Stimulated activated CD4-positive, alpha-beta T cell treated with anti-CD3 and anti-CD28 coated beads, Interleukin-12 subunit alpha, Interleukin-12 subunit beta, amount 100 ng/mL, for 48 hours (primary cell): ENCODE results near the gene RNU1-2.
"Not testable (repeated sequence)": the region's sequence is repeated elsewhere in the genome, so short reads cannot be mapped to it uniquely, and the experiment has no call there.

ENCODE experiments used
- DNase-seq, 3 donors: peaks; one replicate each; pipeline ENCODE4 v3.0.0-alpha.2; 2020; ENCODE audit warnings: low read depth in 2 of 3, low spot score in 1 of 3

The RNU1-2 gene

GRCh38 chr1:16907870-16908758, 12.3 kb downstream of the RNU1-2 start:
- DNase-seq, result no peak

- not testable (repeated sequence) for DNase-seq
Measured at GRCh38 chr1:16911851-16912721, 16.3 kb downstream of the RNU1-2 start.

GRCh38 chr1:16912742-16913141, 17.0 kb downstream of the RNU1-2 start:
- not testable (repeated sequence) for DNase-seq

GRCh38 chr1:16913181-16913832, 17.5 kb downstream of the RNU1-2 start:
- DNase-seq, result no peak

DNA sequence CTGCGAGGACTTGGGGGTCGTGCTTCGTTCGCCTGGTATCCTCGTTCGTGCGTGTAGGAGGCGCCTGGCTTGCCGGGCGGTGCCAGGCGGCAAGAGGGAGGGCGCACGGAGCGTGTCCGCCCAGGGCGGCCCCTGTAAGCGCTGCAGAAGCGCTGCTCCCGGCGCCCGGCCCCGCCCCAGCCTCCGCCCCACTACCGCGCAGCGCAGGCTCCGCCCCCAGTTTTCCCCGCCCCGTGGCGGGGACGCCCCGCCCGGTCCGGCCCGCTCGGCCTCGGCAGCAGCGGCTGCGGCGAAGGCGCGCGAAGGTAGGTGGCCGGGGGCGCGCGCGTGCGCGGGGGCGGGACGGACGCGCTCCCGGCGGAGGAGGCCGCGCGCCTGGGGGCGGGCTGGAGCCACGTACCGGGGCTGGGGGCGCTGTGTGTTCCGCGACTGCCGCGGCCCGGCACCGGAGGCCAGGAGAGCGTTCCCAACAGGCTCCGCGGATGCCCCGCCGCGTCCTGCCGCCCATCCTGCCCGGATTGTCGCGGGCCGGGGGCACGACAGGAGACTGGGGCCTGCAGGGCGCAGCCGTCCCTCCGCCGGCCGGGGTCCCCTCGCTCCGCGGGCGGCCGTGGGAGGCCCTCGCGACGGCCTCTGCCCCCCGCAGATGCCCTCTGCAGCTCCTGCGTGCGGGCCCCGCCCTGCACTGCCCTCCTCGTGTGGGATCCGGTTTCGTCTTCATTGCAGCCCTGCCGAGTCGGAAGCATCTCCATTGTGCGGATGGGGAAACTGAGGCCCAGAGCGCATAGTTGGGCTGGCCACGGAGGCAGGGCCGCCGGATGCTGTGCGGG, 18.3 kb downstream of the RNU1-2 start:
- DNase-seq, result peak; percentile 88 to 98 (median 92)

DNA sequence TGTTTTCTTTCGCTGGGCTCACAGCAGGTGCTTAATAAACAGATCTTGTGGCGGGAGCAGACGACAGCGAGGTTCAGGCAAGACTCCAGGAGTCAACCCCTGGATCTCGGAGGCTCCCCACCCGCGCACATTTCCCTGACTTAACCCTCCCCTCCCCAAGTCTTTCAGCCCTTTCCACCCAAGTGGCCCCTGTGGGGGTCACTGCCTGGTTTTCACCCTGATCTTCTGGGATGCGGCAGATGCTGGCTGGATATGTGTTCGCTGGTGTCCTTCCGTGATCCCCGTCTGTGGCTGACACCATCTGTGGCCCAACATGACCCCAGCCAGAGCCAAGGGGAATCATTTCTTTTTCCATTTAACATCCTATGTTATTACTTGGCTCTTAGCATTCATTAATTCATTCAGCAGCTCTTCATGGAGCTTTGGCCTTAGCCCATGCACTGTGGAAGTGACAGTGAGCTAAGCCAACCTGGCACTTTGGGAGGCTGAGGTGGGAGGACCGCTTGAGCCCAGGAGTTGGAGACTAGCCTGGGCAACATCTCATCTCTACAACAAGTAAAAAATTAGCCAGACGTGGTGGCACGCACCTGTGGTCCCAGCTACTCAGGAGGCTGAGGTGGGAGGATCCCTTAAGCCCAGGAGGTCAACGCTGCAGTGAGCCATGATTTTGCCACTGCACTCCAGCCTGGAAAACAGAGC, 19.3 kb downstream of the RNU1-2 start:
- DNase-seq, result not testable (repeated sequence)

- DNase-seq, result no peak
Measured at GRCh38 chr1:16915627-16915973, 19.8 kb downstream of the RNU1-2 start.

- DNase-seq, result not testable (repeated sequence)
Measured at GRCh38 chr1:16916036-16916880, 20.5 kb downstream of the RNU1-2 start.

DNA sequence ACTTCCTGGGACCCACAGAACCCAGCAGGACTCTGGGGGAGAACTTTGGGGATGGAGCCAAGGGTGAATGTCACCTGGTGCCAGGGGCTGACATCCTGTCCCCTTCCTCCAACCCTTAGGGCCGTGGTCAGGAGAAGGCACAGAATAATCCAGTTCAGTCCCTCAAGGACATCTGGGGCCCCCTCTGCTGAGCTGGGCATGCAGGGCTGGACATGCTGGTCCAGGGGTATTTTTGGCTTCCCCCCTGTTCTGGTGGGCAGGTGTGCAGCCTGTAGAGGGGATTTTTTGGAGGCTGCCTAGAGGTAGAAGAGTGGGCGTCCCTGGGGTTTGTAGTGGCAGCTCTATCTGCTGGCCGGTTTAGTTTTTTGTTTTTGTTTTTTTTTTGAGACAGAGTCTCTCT, 22.6 kb downstream of the RNU1-2 start:
- DNase-seq, result no peak

DNA sequence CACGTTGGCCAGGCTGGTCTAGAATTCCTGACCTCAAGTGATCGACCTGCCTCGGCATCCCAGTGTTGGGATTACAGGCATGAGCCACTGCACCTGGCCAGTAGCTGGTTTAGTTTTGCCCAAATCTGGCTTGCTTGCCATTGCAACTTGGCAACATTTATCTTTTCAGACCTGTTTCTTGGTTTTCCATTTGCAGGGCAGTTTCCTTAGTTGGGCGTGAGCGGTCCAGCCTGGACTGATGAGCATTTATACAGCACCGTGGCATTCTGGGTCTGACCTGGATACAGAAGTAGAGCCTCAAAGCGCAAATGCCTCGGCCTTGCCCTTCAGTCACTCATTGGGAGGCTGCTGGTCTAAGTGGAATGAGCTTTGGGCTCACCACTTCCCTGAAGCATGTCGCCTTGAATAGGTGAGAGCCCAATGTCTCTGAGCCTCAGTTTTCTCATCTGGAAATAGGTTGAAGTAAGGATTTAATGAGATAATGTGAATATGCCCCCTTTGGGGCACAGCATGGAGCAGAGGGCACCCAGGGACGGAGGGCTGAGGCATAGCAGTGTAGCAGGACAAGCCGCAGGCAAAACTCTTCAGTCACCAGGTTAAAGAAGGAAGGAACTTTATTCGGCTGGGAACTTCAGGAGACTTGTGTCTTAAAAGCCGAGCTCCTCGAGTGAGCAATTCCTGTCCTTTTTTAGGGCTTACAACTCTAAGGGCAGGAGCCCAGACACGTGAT, 23.3 kb downstream of the RNU1-2 start:
- DNase-seq, result not testable (repeated sequence)

- DNase-seq, result no peak
Measured at GRCh38 chr1:16920951-16921350, 25.2 kb downstream of the RNU1-2 start.

- no peak for DNase-seq
Measured at GRCh38 chr1:16921391-16922185, 25.8 kb downstream of the RNU1-2 start, which contains the start of gene CROCC. TSS of gene CROCC (plus strand) at chr1:16921931. CDS start at chr1:16922019, 88 bp downstream.

DNA sequence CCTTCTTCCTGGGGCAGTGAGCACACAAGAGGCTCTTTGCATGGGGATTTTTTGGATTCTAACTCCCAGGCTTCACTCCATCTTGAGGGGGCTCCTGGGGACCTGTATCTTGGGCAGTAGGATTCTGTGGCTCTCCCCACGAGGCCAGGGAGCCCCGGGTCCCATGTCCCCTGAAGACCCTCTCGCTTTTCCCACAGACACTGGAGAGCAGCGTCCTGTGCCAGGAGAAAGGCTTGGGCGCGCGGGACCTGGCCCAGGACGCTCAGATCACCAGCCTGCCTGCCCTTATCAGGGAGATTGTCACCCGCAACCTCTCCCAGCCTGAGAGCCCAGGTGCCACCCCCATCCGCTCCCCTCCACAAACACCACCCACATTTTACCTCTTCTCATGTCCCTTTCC, 26.7 kb downstream of the RNU1-2 start:
- no peak for DNase-seq

- DNase-seq, result no peak
Measured at GRCh38 chr1:16922885-16923431, 27.2 kb downstream of the RNU1-2 start.

DNA sequence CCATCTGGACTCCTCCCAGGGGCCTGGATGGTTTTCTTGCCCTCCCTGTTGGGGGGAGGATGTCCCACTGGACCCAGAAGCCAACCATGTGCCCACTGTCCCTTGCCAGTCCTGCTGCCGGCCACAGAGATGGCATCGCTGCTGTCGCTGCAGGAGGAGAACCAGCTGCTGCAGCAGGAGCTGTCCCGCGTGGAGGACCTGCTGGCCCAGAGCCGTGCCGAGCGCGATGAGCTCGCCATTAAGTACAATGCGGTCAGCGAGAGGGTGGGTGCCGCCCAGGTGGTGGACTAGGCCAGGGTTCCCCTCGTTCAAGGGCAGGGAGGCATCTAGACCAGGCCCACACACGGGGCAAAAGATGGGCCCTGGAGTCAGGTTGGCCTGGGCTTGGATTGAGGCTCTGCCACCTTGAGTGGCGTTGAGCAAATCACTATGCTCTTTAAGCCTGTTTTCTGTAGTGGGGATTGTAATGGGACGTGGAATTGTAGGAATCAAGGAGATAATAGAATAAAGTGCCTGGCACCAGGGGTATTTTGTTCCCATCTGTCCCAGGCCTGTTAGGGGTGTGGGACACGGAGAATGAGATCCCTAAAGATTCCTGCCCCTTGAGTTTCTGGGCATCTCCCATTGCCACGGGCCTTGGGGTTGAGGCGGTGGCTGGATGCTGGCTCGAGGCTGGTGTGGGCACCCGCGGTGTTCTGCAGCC, 28.6 kb downstream of the RNU1-2 start:
- no peak for DNase-seq

- DNase-seq, result no peak
Measured at GRCh38 chr1:16924919-16925477, 29.2 kb downstream of the RNU1-2 start.
